Mesothelial cell of epicardium (in vitro differentiated cells): ENCODE measurements around the gene PODXL. TPM values are rescaled to one million over a fixed set of nuclear protein-coding genes. Genes with fewer than 3 reads are reported as not detected.

ENCODE experiments used
- DNase-seq, 2 experiments: peaks; one replicate each; pipeline ENCODE4 v3.0.0; 2021; ENCODE audit warnings: low spot score in 2 of 2; ENCODE audit not compliant: unreplicated experiment in 2 of 2
- H3K27ac Mint-ChIP-seq: 2 replicates; pipeline ENCODE4 v1.8.0; 2021; ENCODE audit warnings: mixed read lengths
- H3K27me3 Mint-ChIP-seq: 2 replicates; pipeline ENCODE4 v1.8.0; 2021; ENCODE audit warnings: low read depth, mixed read lengths
- H3K36me3 Mint-ChIP-seq: 2 replicates; pipeline ENCODE4 v1.8.0; 2021; ENCODE audit warnings: mixed read lengths
- H3K4me1 Mint-ChIP-seq: 2 replicates; pipeline ENCODE4 v1.8.0; 2021; ENCODE audit warnings: mixed read lengths
- H3K4me3 Mint-ChIP-seq: 2 replicates; pipeline ENCODE4 v1.8.0; 2021; ENCODE audit warnings: mild to moderate bottlenecking, moderate library complexity, mixed read lengths
- H3K9me3 Mint-ChIP-seq: 2 replicates; pipeline ENCODE4 v1.8.0; 2021; ENCODE audit warnings: mixed read lengths
- CTCF ChIP-seq: fragments of 200-600 bp; sonication (generic); IDR thresholded peaks from one replicate; pipeline ENCODE4 v1.5.0; 2021; ENCODE audit warnings: antibody characterized with exemption; ENCODE audit not compliant: unreplicated experiment
- total RNA-seq: library from RNA; stranded (reverse); gene quantifications from 3 replicates; pipeline ENCODE4 v1.2.1, GENCODE V29; 2021

PODXL gene
- total RNA-seq, 1 donor from 2014 or later: 213 TPM

GRCh38 chr7:131486346-131486745 is 70.1 kb downstream of the PODXL start:
- H3K27ac Mint-ChIP-seq: no peak overlapping the region
- peaks cover 8% of the 10 kb centered on the region for H3K4me1 Mint-ChIP-seq
- no peak for TF ChIP-seq CTCF
- H3K27me3 Mint-ChIP-seq: no peaks in the 10 kb centered on the region
- H3K36me3 Mint-ChIP-seq: peaks cover 5% of the 10 kb centered on the region
- no peaks in the 10 kb centered on the region for H3K9me3 Mint-ChIP-seq
- no peak overlapping the region for H3K4me3 Mint-ChIP-seq
- no peak for DNase-seq

GRCh38 chr7:131483586-131483985 is 72.8 kb downstream of the PODXL start:
- Mint-ChIP-seq H3K4me3 (no peak overlapping the region), H3K27me3 (no peaks in the 10 kb centered on the region)
- TF ChIP-seq CTCF: no peak

GRCh38 chr7:131482800-131483199 is 73.6 kb downstream of the PODXL start:
- Mint-ChIP-seq H3K27ac (no peak overlapping the region), H3K9me3 (no peaks in the 10 kb centered on the region), H3K27me3 (no peaks in the 10 kb centered on the region), H3K4me3 (no peak overlapping the region), H3K4me1 (peaks cover 7% of the 10 kb centered on the region), H3K36me3 (peaks cover 5% of the 10 kb centered on the region)
- no peak for TF ChIP-seq CTCF
- DNase-seq: no peak

More at GRCh38 chr7:131483586-131483985, 72.8 kb downstream of the PODXL start:
- Mint-ChIP-seq H3K27ac (no peak overlapping the region), H3K4me1 (peaks cover 7% of the 10 kb centered on the region), H3K9me3 (no peaks in the 10 kb centered on the region), H3K36me3 (peaks cover 7% of the 10 kb centered on the region)
- DNase-seq: no peak

- no peak for DNase-seq
- TF ChIP-seq CTCF: no peak
- Mint-ChIP-seq H3K27me3 (no peaks in the 10 kb centered on the region), H3K9me3 (no peaks in the 10 kb centered on the region), H3K4me3 (no peak overlapping the region), H3K4me1 (peaks cover 7% of the 10 kb centered on the region), H3K27ac (peak overlapping the region; percentile 32), H3K36me3 (peaks cover 5% of the 10 kb centered on the region)
Measured at GRCh38 chr7:131480384-131481315, 75.8 kb downstream of the PODXL start.

GRCh38 chr7:131476740-131477139 is 79.7 kb downstream of the PODXL start:
- H3K4me1 Mint-ChIP-seq: peaks cover 7% of the 10 kb centered on the region
- H3K9me3 Mint-ChIP-seq: peaks cover 12% of the 10 kb centered on the region
- no peak for TF ChIP-seq CTCF
- no peaks in the 10 kb centered on the region for H3K27me3 Mint-ChIP-seq
- no peak overlapping the region for H3K27ac Mint-ChIP-seq
- no peak for DNase-seq
- H3K4me3 Mint-ChIP-seq: no peak overlapping the region
- H3K36me3 Mint-ChIP-seq: peaks cover 28% of the 10 kb centered on the region
